Subcutaneous adipose tissue (tissue), 4 donors: ENCODE measurements around the gene IGFBP1. TPM values are rescaled to one million over a fixed set of nuclear protein-coding genes. Genes with fewer than 3 reads are reported as not detected.

Experiments used
- CTCF ChIP-seq: fragments of 450-650 bp; IDR thresholded peaks from one replicate; pipeline ENCODE4 v1.5.1; 2016; ENCODE audit warnings: low read depth, mild to moderate bottlenecking, control low read depth, antibody characterized with exemption, moderate library complexity
- total RNA-seq, 4 donors: library from RNA; depleted of rRNA; stranded (reverse); fragments of >200 nt; gene quantifications; one replicate each; pipeline ENCODE4 v1.1.0, GENCODE V29; 2016

The IGFBP1 gene
- total RNA-seq, result not detected

DNA sequence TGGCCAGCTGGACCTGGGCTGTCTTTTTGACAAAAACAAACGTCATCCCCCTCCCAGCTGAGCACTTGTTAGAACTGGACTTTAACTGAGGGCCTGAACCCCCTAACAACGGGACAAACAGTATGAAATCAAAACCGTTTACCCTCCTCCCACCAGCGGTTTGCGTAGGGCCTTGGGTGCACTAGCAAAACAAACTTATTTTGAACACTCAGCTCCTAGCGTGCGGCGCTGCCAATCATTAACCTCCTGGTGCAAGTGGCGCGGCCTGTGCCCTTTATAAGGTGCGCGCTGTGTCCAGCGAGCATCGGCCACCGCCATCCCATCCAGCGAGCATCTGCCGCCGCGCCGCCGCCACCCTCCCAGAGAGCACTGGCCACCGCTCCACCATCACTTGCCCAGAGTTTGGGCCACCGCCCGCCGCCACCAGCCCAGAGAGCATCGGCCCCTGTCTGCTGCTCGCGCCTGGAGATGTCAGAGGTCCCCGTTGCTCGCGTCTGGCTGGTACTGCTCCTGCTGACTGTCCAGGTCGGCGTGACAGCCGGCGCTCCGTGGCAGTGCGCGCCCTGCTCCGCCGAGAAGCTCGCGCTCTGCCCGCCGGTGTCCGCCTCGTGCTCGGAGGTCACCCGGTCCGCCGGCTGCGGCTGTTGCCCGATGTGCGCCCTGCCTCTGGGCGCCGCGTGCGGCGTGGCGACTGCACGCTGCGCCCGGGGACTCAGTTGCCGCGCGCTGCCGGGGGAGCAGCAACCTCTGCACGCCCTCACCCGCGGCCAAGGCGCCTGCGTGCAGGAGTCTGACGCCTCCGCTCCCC, at the start of gene IGFBP1:
Gene IGFBP1, plus strand, starts transcription at position 304 of the 808 bp plus-strand sequence. Its CDS starts 165 bp downstream, at position 469.
- TF ChIP-seq CTCF, result no peak

GRCh38 chr7:45863715-45864114, 24.6 kb upstream of the IGFBP1 start:
- no peak for TF ChIP-seq CTCF

GRCh38 chr7:45865594-45866410, 22.5 kb upstream of the IGFBP1 start:
- no peak for TF ChIP-seq CTCF

DNA sequence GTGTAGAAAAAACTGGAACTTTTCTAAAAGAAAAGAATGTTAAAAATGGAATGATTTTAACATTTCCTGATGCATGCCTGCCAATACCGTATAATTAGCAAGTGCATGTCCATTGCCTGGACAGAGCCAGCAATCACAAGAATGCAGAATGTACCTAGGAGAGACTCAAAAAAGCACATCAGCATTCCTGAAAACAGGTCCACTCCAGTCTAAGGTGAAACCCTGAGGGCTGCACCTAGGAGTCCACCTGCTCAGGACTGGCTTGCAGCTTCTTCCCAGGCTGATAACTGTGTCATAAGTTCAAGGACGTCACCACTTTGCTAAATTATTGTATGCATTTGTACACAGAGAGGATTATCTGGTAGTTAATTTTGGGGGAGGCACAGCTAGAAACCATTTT, 20.8 kb upstream of the IGFBP1 start:
- no peak for TF ChIP-seq CTCF

DNA sequence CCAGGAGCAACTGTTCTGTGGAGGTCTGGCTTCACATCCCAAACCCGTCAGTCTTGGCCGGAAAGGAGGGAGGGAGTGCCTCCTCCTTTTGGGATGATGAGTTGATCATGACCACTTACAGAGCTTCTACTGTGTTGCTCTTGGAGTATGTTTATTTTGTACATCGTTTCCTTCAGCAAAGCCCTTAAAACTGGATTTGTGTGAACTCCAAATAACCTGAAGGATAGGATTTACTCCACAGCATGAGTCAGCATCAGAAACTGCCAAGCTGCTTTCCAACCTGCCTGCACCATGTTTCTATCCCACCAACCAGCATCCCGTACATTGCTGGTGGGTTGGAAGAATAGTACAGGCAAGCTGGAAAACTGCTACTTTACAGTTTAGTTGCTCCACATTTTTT, 18.9 kb upstream of the IGFBP1 start:
- TF ChIP-seq CTCF, result no peak

- no peak for TF ChIP-seq CTCF
Measured at GRCh38 chr7:45872116-45873034, 15.9 kb upstream of the IGFBP1 start.

DNA sequence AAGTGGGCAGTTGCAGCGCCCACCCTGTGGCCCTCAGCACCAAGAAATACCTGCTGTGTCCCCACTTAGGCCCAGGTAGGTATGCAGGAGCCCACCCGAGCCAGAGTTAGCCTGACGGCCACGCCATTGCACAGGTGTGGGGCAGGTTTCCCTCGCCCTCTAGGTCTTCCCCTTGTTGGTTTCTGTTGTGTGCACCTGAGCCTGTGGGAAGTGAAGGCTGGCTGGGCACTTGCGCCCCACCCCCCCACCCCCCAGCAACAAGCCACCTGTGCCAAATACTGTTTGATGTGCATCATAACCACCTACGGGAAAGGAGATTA, 15.3 kb upstream of the IGFBP1 start, which contains the start of gene CCDC201:
Gene CCDC201, minus strand, starts transcription at position 48 of the 320 bp plus-strand sequence. CDS start 75 bp downstream, outside the sequence.
- TF ChIP-seq CTCF, result no peak
